Middle frontal gyrus (tissue), 1 donor: Measurements from ENCODE around the gene DLGAP5.
A peak's percentile ranks its signal among the peaks of the same experiment; 100 is the strongest.

Source experiments
- DNase-seq: peaks from one replicate; pipeline ENCODE4 v3.0.0-alpha.2; 2015; ENCODE audit warnings: low spot score; ENCODE audit errors: extremely low spot score

The DLGAP5 gene

DNA sequence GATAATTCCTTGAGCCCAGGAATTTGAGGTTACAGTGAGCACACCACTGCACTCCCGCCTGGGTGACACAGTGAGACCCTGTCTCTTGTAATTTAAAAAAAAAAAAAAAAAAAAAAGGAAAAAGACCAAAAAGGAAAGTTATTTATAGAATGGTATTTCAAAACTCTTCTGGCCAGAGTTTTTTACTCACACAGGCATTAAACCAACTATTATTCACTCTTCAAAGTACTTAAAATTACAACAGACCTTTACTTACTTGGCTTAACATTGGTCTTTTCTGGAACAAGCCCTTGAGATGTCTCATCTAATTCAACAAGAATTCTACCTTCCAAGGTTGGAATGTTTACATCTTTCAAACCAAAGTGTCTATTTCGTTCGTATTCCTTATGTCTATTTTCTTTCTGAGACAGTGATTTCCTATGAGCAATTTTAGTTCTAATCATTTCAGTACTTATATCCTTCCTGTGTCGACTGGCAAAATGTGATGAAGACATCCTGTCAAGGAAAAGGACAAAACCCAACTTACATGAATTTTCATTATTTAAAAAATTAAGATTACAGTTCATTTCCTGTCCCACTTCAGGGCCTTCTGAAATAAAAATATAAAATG, 2.6 kb downstream of the DLGAP5 start:
- no peak for DNase-seq

- no peak for DNase-seq
These were observed 11.0 kb downstream of the DLGAP5 start for GRCh38 chr14:55180434-55180833.

GRCh38 chr14:55180006-55180405, 11.4 kb downstream of the DLGAP5 start:
- DNase-seq: no peak

DNA sequence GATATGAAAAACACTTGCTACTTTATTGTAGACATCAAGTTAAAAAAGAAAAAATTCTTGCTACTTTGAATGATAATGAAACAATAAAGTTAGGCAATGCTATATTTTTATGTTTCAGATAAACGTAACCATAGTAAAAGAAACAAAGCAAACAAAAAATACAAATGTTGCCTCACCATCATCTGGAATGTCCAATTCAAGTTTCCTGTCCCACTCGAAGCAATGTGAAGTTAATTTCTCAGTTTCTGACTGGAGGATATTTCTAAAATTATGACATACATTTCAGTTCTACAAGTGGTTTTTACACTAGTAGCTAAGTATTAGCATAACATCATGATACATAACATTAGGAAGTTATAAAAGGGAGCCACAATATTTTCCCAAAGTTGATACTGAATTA, 20.9 kb downstream of the DLGAP5 start:
- no peak for DNase-seq

DNA sequence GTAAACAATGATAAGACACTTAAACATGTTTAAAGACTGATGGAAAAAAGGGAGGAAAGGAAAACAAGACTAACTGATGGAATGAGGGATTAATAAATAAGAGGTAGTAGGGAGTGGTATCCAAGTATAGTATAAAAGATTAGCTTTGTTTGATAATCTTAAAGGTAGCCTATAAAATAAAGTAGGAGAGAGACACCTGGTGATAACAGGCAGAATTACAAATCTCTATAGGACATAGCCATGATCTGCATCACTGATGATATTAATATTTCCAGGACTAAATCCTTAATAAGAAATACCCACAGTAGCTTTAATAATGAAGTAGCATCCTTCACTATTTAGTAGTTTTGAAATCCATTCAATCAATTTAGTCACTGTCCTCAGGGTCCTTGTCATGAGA, 30.4 kb downstream of the DLGAP5 start:
- DNase-seq: no peak

GRCh38 chr14:55158412-55158811, 33.0 kb downstream of the DLGAP5 start:
- no peak for DNase-seq

DNA sequence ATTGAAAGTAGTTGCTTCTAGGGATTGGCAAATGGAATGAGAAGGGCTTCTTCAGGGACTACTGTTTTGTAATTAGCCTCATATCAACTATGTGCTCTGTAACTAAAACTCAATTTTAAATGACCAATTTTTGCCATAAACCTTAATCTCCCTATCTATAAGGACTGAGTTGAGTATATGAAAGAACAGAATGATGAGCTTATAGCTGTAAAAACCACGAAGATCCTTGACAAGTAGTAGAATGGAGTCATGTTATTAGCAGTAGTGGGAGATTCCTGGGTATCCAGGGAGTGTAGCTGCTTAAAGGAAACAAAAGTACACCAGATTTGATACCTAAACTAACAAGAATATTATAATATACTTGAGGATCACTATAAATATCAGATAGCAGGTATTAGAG, 34.3 kb downstream of the DLGAP5 start:
- DNase-seq: no peak

GRCh38 chr14:55153951-55154350, 37.4 kb downstream of the DLGAP5 start:
- no peak for DNase-seq

GRCh38 chr14:55152052-55152753, 39.2 kb downstream of the DLGAP5 start:
- no peak for DNase-seq

DNA sequence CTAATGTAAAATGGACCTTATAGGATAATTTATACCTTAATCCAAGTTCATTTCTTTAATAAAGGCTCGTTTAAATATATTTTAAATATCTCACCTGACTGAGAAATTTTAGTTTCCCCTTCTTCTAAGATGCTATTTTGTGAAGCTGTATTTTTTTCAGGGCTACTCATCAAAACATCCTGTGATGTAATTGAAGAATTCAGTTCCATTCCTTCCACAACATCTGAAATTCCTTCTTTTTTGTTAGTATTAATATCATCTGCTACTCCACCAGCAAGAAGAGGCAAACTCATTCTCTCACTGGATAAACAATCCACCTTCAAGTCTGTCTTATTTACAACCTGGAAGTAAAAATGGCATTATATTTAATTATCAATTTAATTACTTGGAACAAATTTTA, 39.8 kb downstream of the DLGAP5 start:
- DNase-seq: no peak

DNA sequence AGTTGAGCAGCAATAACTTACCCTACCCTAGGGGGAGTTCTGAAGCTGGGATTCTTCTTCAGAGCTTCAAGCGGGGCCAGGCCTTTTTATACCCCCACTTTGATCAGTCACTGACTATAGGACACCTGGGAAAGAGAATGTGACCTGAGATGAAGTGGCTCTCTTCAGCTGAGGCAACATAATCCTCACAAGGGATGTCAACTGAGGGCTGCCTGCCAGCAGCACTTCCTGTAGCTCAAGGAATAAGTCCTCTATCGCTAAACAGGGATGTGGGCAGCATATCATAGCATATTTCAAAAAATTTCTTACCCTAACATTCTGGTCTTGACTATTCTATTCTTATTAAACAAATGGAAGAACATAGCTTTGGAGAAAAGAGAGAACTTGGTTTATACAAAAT, 45.0 kb downstream of the DLGAP5 start:
- DNase-seq: no peak

GRCh38 chr14:55142466-55142865, 48.9 kb downstream of the DLGAP5 start:
- DNase-seq: no peak

DNA sequence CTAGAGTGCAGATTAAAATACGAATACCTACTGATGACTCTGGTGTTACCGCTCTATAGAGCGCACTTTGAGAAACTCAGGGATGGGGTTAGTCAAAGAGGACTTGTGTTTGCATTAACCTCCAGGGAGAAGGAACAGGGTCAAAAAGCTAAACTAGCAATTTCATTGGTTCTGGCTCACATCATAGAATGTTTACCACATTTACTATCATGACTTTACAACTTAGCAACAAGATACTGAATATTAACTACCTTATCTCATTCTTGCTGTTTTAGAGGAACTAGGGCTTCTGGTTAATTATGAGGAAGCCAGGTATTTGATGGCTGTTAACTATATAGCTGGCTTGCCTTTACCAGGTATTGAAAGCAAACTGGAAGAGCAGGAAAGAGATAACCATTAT, 49.6 kb downstream of the DLGAP5 start:
- DNase-seq: no peak

DNA sequence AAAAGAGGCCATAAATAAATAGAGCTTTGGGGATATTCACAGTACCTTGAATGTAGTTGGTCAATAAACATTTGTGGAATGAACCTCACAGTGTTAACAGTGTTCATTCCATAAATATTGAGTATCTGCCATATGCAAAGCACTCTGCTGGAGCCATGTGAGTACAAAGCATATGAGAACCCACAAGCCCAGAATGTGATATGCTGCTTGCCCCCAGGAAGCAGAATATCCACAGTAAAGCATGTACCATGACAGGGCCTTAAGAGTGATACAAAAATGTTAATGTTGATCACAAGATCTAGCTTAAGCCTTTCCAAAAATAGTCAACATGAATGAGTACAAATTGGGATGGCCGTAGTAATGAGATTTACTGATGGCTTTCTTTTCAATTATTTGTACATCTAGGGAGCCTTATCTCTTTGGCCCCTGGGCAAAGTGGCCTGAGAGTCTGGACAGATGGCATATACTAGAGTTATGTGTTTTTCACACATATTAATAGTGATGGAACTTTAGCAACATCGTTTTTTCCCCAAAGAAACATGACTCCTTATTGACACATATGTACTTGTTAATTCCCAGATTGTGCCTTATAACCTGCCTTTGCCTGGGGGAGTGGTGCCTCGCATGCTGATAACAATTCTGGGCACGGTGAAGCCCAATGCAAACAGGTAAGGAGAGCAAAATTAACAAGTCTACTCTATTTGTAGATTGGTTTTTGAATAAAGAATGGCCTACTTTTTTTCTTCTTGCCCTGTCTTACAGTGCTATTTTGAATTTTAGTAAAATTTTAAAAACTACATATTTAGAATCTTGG, 51.5 kb downstream of the DLGAP5 start:
- DNase-seq: no peak

DNA sequence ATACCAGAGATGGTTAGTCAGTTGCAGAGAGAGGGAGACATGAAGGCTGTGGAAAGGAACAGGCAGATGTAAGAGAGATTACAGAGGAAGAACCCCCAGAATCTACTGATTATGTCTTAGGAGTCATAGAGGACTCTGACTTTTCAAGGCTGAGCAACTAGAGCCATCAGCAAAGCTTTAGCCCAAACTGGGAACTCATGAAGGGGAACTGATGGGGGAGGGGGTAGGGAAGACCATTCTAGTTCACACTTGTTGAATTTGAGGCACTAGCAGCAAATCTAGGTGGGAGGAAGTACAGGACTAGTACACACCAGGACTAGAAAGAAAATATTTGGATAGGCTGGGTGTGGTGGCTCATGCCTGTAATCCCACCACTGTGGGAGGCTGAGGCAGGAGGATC, 52.2 kb downstream of the DLGAP5 start:
- no peak for DNase-seq

GRCh38 chr14:55138091-55138490, 53.3 kb downstream of the DLGAP5 start:
- no peak for DNase-seq

DNA sequence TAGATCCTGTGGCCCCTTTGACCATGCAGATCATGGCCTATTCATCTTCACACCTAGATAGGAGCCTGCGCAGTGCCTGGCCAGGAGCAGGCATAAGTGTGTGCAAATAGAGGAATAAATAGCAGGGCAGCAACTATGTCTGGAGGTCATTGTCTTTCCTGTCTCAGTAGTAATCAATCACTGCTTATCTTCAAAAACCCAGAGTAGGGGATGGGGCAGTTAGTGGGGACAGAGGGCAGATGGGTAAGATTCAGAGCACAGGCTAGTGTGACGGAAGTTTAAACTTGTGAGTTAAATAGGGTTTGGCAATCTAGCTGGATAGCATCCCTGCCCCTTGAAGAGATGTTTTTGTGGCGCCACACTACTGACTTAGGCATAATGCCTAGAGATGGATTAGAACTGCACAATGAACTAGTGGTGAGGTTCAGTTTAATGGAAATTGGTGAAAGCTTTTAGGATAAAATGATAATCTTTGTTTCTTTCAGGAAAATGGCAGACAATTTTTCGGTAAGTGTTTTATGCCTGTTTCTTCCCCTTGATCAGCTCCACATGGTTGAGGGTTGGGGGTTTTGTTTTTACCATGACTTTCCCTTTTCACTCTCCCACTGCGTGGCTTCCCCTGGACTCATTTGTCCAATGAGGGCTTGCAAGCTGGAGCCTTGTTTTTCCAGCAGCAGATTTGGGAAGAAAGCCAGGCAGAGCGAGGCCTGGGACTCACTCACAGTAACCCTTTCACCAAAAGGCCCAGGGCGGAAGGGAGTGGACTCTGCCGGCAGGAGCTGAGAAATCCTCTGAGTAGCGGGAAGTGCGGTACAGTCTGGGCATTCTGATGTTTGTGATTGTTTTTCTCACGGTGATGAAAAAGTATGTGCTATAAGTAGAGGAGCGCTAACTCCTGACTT, 54.2 kb downstream of the DLGAP5 start:
- DNase-seq: peak; percentile 27

DNA sequence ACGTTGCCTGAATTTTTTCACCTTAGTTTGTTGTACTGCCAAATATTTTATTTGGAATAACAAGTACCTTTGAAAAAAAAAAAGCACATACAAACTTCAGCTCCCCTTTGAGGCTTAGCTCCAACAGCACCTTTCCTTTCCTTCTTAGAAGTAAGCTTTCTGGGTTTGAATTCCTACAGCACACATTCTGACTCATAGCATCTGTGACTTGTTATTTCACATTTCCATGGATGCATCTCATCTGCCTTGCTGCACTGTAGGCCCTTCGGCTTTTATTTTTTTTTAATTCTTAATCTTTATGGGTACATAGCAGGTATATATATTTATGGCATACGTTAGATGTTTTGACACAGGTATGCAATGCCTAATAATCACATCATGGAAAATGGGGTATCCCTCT, 55.1 kb downstream of the DLGAP5 start:
- DNase-seq: no peak

- no peak for DNase-seq
These were observed 58.0 kb downstream of the DLGAP5 start for GRCh38 chr14:55133416-55133815.

DNA sequence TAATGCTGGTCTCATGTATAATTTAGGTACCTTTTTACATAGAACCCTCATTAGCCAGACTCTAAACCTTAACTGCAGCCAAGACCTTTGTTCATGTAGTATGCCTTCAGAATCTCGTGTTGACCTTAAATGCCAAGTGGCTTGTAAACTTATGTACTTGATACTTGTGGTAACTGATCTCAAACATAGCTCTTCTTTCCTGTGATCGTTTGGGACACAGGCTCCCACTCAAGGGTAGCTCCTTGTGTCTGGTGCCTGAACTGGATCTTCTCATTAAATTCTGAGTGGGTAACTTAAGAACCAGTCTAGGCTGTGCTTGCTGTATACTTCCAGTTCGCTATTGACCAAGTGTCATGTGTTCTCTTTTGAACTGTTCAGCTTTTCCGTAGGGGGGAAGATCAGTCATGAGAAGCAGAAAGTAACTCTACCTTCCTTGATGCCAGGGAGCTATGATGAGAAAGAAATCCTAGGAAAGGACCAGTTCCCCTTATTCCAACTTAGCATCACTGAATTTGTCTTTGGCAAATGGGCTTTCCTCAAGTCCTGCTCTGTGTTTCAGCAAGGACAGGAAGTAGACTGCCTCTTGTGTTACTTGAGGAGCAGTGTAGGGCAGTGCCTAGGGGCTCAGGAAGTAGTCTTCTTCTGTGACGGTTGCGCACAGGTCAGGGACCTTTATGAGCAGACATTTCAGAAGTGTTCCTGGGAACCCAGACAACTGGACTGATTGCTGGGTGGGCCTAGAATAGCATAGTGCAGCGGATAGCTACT, 59.8 kb downstream of the DLGAP5 start:
- DNase-seq: no peak

DNA sequence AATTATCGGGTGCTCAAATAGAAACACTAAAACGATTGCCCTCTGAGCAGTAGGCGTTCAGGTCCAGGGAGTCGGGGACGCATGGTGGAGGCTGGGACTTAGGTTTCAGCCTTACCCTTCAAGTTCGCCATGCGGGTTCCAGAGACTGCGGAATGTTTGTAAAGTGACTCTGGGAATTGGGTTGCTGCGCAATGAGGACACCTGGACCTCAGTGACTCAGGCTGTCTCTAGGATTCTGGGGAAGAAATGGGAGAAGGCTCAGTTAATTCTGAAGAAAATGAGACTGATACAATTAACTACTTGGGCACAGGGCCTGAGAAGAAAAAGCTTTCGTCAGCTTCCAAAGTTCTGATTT, 61.2 kb downstream of the DLGAP5 start:
- no peak for DNase-seq
